Kidney tubule cell (primary cell): ENCODE results near the gene POLE2.
"Not testable (repeated sequence)": the region's sequence is repeated elsewhere in the genome, so short reads cannot be mapped to it uniquely, and the experiment has no call there.

Experiments
- DNase-seq: peaks from one replicate; pipeline ENCODE4 v3.0.0-alpha.2; 2018; ENCODE audit warnings: low spot score

POLE2 gene

GRCh38 chr14:49687942-49688700, at the start of gene POLE2:
TSS of gene POLE2 (minus strand) at chr14:49688214. CDS start at chr14:49688203, 11 bp downstream.
- DNase-seq = peak; percentile 77

GRCh38 chr14:49735669-49736068, 47.7 kb upstream of the POLE2 start:
- DNase-seq = not testable (repeated sequence)

GRCh38 chr14:49733836-49734235, 45.8 kb upstream of the POLE2 start:
- DNase-seq = no peak

- DNase-seq = no peak
These were observed 44.9 kb upstream of the POLE2 start for GRCh38 chr14:49732896-49733295.

- DNase-seq = no peak
These were observed 39.2 kb upstream of the POLE2 start for GRCh38 chr14:49727171-49727570.

GRCh38 chr14:49721733-49722435, 33.9 kb upstream of the POLE2 start:
- DNase-seq = not testable (repeated sequence)

- no peak for DNase-seq
These were observed 32.7 kb upstream of the POLE2 start for GRCh38 chr14:49720744-49721143.

- DNase-seq = not testable (repeated sequence)
These were observed 23.0 kb upstream of the POLE2 start for GRCh38 chr14:49710993-49711392.

GRCh38 chr14:49704471-49704870, 16.5 kb upstream of the POLE2 start:
- not testable (repeated sequence) for DNase-seq

GRCh38 chr14:49703965-49704364, 16.0 kb upstream of the POLE2 start:
- no peak for DNase-seq

GRCh38 chr14:49702725-49703124, 14.7 kb upstream of the POLE2 start:
- DNase-seq = no peak

GRCh38 chr14:49693735-49694124, 5.7 kb upstream of the POLE2 start:
- DNase-seq = not testable (repeated sequence)

- peak; percentile 78 for DNase-seq
These were observed 5.1 kb upstream of the POLE2 start, which contains the start of gene KLHDC1 for GRCh38 chr14:49692811-49693734. TSS of gene KLHDC1 (plus strand) at chr14:49693120. CDS start at chr14:49693195, 75 bp downstream.

- DNase-seq = peak; percentile 20
These were observed 4.3 kb upstream of the POLE2 start for GRCh38 chr14:49692193-49692757.

GRCh38 chr14:49691031-49691430, 3.0 kb upstream of the POLE2 start:
- DNase-seq = no peak

GRCh38 chr14:49688701-49689030, 652 bp upstream of the POLE2 start:
- DNase-seq = no peak

- DNase-seq = no peak
These were observed 1.6 kb downstream of the POLE2 start for GRCh38 chr14:49686425-49686824.

- DNase-seq = peak; percentile 33
These were observed 8.7 kb downstream of the POLE2 start for GRCh38 chr14:49679271-49679670.

GRCh38 chr14:49677643-49678042, 10.4 kb downstream of the POLE2 start:
- DNase-seq = no peak

GRCh38 chr14:49673586-49673985, 14.4 kb downstream of the POLE2 start:
- no peak for DNase-seq

- DNase-seq = no peak
These were observed 17.5 kb downstream of the POLE2 start for GRCh38 chr14:49670475-49670874.
